Neural progenitor cell (in vitro differentiated cells): ENCODE data around the gene HMX1. TPM values are rescaled to one million over a fixed set of nuclear protein-coding genes. Genes with fewer than 3 reads are reported as not detected.

Experiments
- DNase-seq: peaks from one replicate; pipeline ENCODE4 v3.0.0-alpha.2; 2016; ENCODE audit warnings: low spot score
- H2AFZ ChIP-seq: fragments of 200-600 bp; sonication (generic); replicated peaks from 2 replicates; pipeline ENCODE4 v1.6.1; 2016; ENCODE audit warnings: antibody characterized with exemption
- H3F3A ChIP-seq: fragments of 200-600 bp; sonication (generic); 2 replicates; pipeline ENCODE4 v1.6.1; 2016; ENCODE audit warnings: antibody characterized with exemption, low read depth
- H3K27ac ChIP-seq: fragments of 200-600 bp; sonication (generic); 2 replicates; pipeline ENCODE4 v1.5.1; 2016; ENCODE audit warnings: mild to moderate bottlenecking
- H3K27me3 ChIP-seq: fragments of 200-600 bp; sonication (generic); 2 replicates; pipeline ENCODE4 v1.6.1; 2016; ENCODE audit warnings: mild to moderate bottlenecking, moderate library complexity
- H3K36me3 ChIP-seq: fragments of 200-600 bp; sonication (generic); 2 replicates; pipeline ENCODE4 v1.5.1; 2016
- H3K4me1 ChIP-seq: fragments of 200-600 bp; sonication (generic); 2 replicates; pipeline ENCODE4 v1.6.1; 2016; ENCODE audit warnings: mixed run types
- H3K4me2 ChIP-seq: fragments of 200-600 bp; sonication (generic); 2 replicates; pipeline ENCODE4 v1.6.1; 2016
- H3K4me3 ChIP-seq: fragments of 200-600 bp; sonication (generic); 2 replicates; pipeline ENCODE4 v1.5.1; 2016
- H3K79me2 ChIP-seq: fragments of 200-600 bp; sonication (generic); 2 replicates; pipeline ENCODE4 v1.6.1; 2016; ENCODE audit warnings: low read depth
- H3K9ac ChIP-seq: fragments of 200-600 bp; sonication (generic); 2 replicates; pipeline ENCODE4 v1.6.1; 2016
- H3K9me3 ChIP-seq: fragments of 200-600 bp; sonication (generic); 2 replicates; pipeline ENCODE4 v1.5.1; 2016; ENCODE audit warnings: low read depth
- H4K20me1 ChIP-seq: fragments of 200-600 bp; sonication (generic); 2 replicates; pipeline ENCODE4 v1.6.1; 2016; ENCODE audit warnings: low read depth
- H3K27ac Mint-ChIP-seq: 3 replicates; pipeline ENCODE4 v1.8.0; 2021; ENCODE audit warnings: mixed read lengths
- H3K27me3 Mint-ChIP-seq: 2 replicates; pipeline ENCODE4 v1.8.0; 2022; ENCODE audit warnings: low read depth, mild to moderate bottlenecking, inconsistent platforms, moderate library complexity, mixed read lengths; ENCODE audit not compliant: insufficient read depth
- H3K36me3 Mint-ChIP-seq: 3 replicates; pipeline ENCODE4 v1.8.0; 2021; ENCODE audit warnings: mixed read lengths
- H3K4me1 Mint-ChIP-seq: 3 replicates; pipeline ENCODE4 v1.8.0; 2021; ENCODE audit warnings: mixed read lengths
- H3K4me3 Mint-ChIP-seq: 3 replicates; pipeline ENCODE4 v1.8.0; 2021; ENCODE audit warnings: mild to moderate bottlenecking, moderate library complexity, mixed read lengths
- H3K9me3 Mint-ChIP-seq: 3 replicates; pipeline ENCODE4 v1.8.0; 2020; ENCODE audit warnings: mixed read lengths
- EZH2 ChIP-seq: fragments of 200-600 bp; sonication (generic); IDR thresholded peaks from 2 replicates; pipeline ENCODE4 v1.6.1; 2017; ENCODE audit warnings: antibody characterized with exemption, mild to moderate bottlenecking, moderate library complexity
- EZH2phosphoT487 ChIP-seq: fragments of 200-600 bp; sonication (generic); IDR thresholded peaks from 2 replicates; pipeline ENCODE4 v1.6.1; 2017; ENCODE audit warnings: antibody characterized with exemption
- total RNA-seq: library from RNA; depleted of rRNA; stranded (reverse); fragments of >200 nt; gene quantifications from 2 replicates; pipeline ENCODE4 v1.2.3, GENCODE V29; 2015; ENCODE audit warnings: low replicate concordance
- TF ChIP-seq, protein P1 (sequence below): fragments of 200-600 bp; sonication (generic); IDR thresholded peaks from 2 replicates; pipeline ENCODE4 v1.5.1; 2017; ENCODE audit warnings: antibody characterized with exemption, mild to moderate bottlenecking

Gene HMX1
- total RNA-seq, 1 donor from 2014 or later = not detected

DNA sequence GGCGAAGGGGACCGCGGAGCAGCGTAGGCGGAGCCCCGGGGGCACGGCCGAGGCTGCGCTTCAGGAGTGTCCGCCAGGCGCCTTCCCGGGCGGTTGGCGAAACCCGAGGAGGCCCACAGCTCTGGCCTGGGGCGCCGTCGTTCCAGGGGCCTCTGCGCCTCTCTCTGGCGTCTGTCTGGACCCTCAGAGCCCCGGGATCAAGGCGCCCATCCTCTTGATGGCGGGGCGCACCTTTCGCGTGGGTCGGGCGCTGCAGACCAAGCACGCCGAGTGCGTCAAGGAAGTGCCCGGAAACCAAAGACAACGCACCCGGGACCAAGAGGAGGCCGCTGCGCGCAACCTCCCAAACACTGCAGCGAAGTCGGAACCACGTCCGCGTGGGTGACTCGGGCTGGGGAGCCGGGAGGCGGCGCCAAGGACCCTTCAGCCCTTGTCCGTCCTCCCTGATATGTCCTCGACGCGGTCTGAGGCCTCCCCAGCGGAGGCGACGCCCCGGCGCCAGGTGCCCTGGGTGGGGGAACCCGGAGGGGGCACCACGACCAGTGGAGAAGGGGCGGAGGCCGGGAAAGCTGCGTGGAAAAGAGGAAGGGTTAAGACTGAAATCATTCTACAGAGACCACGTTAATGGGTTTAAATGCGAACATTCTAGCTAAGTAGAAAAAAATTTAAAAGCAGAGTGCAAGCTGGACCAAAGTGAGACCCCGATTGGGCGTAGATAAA lies 9.9 kb downstream of the HMX1 start:
- Mint-ChIP-seq H3K36me3 (no peaks in the 10 kb centered on the region), H3K4me3 (peak overlapping the region; percentile 67), H3K9me3 (peaks cover 3% of the 10 kb centered on the region), H3K27ac (no peak overlapping the region), H3K4me1 (peaks cover 3% of the 10 kb centered on the region), H3K27me3 (peaks cover 81% of the 10 kb centered on the region)
- Histone ChIP-seq H3K4me1 (peaks cover 21% of the 10 kb centered on the region), H3K9me3 (no peaks in the 10 kb centered on the region), H3K4me2 (peak overlapping the region; percentile 80), H3K27me3 (peaks cover 100% of the 10 kb centered on the region), H2AFZ (no peak overlapping the region), H3K36me3 (no peaks in the 10 kb centered on the region), H4K20me1 (peaks cover 98% of the 10 kb centered on the region), H3F3A (peaks cover 6% of the 10 kb centered on the region), H3K27ac (no peak overlapping the region), H3K9ac (no peak overlapping the region), H3K4me3 (peak overlapping the region; percentile 33), H3K79me2 (no peaks in the 10 kb centered on the region)
- peak; percentile 70 for DNase-seq
- TF ChIP-seq EZH2 (peak; percentile 96), EZH2phosphoT487 (peak; percentile 89)
- TF ChIP-seq, protein P1, sequence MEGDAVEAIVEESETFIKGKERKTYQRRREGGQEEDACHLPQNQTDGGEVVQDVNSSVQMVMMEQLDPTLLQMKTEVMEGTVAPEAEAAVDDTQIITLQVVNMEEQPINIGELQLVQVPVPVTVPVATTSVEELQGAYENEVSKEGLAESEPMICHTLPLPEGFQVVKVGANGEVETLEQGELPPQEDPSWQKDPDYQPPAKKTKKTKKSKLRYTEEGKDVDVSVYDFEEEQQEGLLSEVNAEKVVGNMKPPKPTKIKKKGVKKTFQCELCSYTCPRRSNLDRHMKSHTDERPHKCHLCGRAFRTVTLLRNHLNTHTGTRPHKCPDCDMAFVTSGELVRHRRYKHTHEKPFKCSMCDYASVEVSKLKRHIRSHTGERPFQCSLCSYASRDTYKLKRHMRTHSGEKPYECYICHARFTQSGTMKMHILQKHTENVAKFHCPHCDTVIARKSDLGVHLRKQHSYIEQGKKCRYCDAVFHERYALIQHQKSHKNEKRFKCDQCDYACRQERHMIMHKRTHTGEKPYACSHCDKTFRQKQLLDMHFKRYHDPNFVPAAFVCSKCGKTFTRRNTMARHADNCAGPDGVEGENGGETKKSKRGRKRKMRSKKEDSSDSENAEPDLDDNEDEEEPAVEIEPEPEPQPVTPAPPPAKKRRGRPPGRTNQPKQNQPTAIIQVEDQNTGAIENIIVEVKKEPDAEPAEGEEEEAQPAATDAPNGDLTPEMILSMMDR = no peak

DNA sequence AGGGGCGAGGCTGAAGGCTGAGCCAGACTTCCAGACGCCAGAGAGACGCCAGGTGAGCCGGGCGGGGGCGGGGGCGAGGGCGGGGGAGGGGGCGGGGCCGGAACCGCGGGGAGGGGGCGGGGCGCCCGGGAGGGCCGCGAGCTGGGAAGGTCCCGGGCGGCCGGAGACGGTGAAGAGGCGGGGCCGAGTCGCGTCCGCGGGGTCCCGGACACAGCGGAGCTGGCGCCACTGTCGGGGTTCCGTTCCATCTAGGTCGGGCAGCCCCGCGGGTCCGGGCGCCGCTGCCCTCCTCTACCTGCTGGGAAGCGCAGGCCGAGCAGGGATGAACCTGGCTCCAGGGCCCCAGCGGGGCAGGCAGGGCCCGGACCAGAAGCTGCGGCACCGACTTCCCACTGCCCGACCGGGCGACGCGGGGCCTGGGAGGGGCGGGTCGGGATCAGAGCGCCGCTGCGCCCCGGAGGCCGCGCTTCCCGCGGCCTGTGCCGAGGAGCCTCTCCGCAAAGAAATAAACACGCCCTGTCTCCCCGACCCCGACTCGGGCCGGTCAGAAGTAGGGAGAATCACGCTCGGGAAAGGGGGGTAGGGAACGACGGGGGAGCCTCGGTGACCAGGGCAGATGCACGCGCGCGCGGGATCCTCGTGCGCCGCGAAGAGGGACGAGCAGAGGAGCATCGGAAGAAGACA lies 10.6 kb downstream of the HMX1 start:
- Mint-ChIP-seq H3K36me3 (no peaks in the 10 kb centered on the region), H3K27ac (no peak overlapping the region), H3K9me3 (peaks cover 3% of the 10 kb centered on the region), H3K4me3 (peak overlapping the region; percentile 67), H3K27me3 (peaks cover 81% of the 10 kb centered on the region), H3K4me1 (peaks cover 9% of the 10 kb centered on the region)
- peaks cover 100% of the 10 kb centered on the region for H3K27me3 ChIP-seq
- peak; percentile 61 for DNase-seq
- no peak overlapping the region for H3K9ac ChIP-seq
- H3K4me2 ChIP-seq = peak overlapping the region; percentile 80
- no peak overlapping the region for H3K27ac ChIP-seq
- no peaks in the 10 kb centered on the region for H3K36me3 ChIP-seq
- H3K79me2 ChIP-seq = no peaks in the 10 kb centered on the region
- H3K9me3 ChIP-seq = no peaks in the 10 kb centered on the region
- no peak overlapping the region for H2AFZ ChIP-seq
- TF ChIP-seq EZH2 (peak; percentile 94), EZH2phosphoT487 (peak; percentile 91)
- TF ChIP-seq, protein P1 = no peak
- peak overlapping the region; percentile 33 for H3K4me3 ChIP-seq
- peaks cover 6% of the 10 kb centered on the region for H3F3A ChIP-seq
- H3K4me1 ChIP-seq = peaks cover 22% of the 10 kb centered on the region
- peaks cover 98% of the 10 kb centered on the region for H4K20me1 ChIP-seq

DNA sequence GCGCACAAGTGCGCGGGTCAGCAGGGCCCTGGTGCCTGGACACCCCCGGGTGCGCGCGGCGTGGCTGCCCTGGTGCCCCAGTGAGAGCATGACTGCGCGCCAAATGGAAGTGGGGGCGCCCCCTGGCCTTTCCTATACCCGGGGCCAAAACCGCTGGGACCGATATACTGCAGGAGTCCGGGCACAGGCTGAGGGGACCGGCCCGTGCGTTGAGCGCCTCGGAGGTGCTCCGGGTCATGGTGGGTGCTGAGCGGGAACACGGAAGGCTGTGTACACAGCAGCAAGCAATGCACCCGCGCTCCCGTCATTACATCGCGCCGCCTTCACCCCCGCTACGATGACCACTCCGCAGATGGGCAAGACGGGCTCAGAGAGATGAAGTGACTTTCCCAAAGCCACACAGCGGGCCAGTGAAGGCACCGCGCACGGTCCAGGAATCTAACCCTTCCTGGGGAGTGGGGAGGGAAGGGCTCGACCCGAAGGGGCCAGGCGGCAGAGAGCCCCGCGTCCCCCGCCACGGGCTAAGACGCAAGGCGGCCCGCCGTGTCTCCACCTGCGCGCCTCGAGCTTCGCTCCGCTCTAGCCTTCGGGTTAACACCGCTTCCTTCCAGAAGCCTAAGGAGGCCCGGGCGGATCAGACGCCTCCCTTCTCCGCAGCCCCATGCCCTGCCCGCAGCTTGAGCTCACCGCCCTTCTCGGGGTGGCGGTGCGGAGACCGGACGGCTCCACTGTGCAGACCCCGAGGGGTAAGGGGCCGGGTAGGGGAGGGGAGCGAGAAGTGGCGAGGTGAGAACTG lies 11.3 kb downstream of the HMX1 start:
- H3K4me3 Mint-ChIP-seq = peak overlapping the region; percentile 64

More for the DNA sequence above, 11.3 kb downstream of the HMX1 start:
- H3K27ac Mint-ChIP-seq = no peak overlapping the region
- H3K27me3 ChIP-seq = peaks cover 100% of the 10 kb centered on the region
- peak overlapping the region; percentile 33 for H3K4me3 ChIP-seq
- no peak overlapping the region for H3K27ac ChIP-seq
- DNase-seq = peak; percentile 68
- peaks cover 98% of the 10 kb centered on the region for H4K20me1 ChIP-seq
- peaks cover 6% of the 10 kb centered on the region for H3F3A ChIP-seq
- peak overlapping the region; percentile 80 for H3K4me2 ChIP-seq
- H3K4me1 Mint-ChIP-seq = peaks cover 15% of the 10 kb centered on the region
- H3K4me1 ChIP-seq = peaks cover 29% of the 10 kb centered on the region
- peaks cover 3% of the 10 kb centered on the region for H3K9me3 Mint-ChIP-seq
- no peaks in the 10 kb centered on the region for H3K36me3 Mint-ChIP-seq
- H2AFZ ChIP-seq = no peak overlapping the region
- TF ChIP-seq EZH2phosphoT487 (peak; percentile 98), EZH2 (peak; percentile 89)
- TF ChIP-seq, protein P1 = no peak
- no peaks in the 10 kb centered on the region for H3K36me3 ChIP-seq
- no peak overlapping the region for H3K9ac ChIP-seq
- peaks cover 82% of the 10 kb centered on the region for H3K27me3 Mint-ChIP-seq
- H3K9me3 ChIP-seq = no peaks in the 10 kb centered on the region
- no peaks in the 10 kb centered on the region for H3K79me2 ChIP-seq
